CD4-positive, alpha-beta T cell treated with Interleukin-6 at 100 ng/mL for 8 hours (primary cell): ENCODE measurements around the gene RBM20.

Experiments used
- DNase-seq: peaks from one replicate; pipeline ENCODE4 v3.0.0-alpha.2; 2020; ENCODE audit warnings: mixed read lengths, low spot score

RBM20 gene

GRCh38 chr10:110811791-110812581 lies 167.8 kb downstream of the RBM20 start:
- DNase-seq: no peak

- no peak for DNase-seq
Observed at GRCh38 chr10:110812583-110812982, 168.4 kb downstream of the RBM20 start.

GRCh38 chr10:110813743-110814472 lies 169.8 kb downstream of the RBM20 start:
- DNase-seq: no peak

GRCh38 chr10:110815354-110816004 lies 171.3 kb downstream of the RBM20 start:
- DNase-seq: no peak

GRCh38 chr10:110817614-110818013 lies 173.5 kb downstream of the RBM20 start:
- DNase-seq: peak; percentile 34

- DNase-seq: no peak
Observed at GRCh38 chr10:110818311-110819256, 174.4 kb downstream of the RBM20 start.

GRCh38 chr10:110820321-110820814 lies 176.2 kb downstream of the RBM20 start:
- DNase-seq: no peak

- DNase-seq: no peak
Observed at GRCh38 chr10:110821508-110821907, 177.4 kb downstream of the RBM20 start.

- no peak for DNase-seq
Observed at GRCh38 chr10:110822035-110822711, 178.0 kb downstream of the RBM20 start.

GRCh38 chr10:110822712-110823311 lies 178.7 kb downstream of the RBM20 start:
- DNase-seq: no peak

GRCh38 chr10:110824152-110824441 lies 180.0 kb downstream of the RBM20 start:
- DNase-seq: no peak

- no peak for DNase-seq
Observed at GRCh38 chr10:110824660-110825059, 180.5 kb downstream of the RBM20 start.

GRCh38 chr10:110825508-110825907 lies 181.4 kb downstream of the RBM20 start:
- DNase-seq: no peak

GRCh38 chr10:110827410-110827809 lies 183.3 kb downstream of the RBM20 start:
- no peak for DNase-seq

GRCh38 chr10:110827875-110828274 lies 183.7 kb downstream of the RBM20 start:
- no peak for DNase-seq

GRCh38 chr10:110828525-110828924 lies 184.4 kb downstream of the RBM20 start:
- no peak for DNase-seq

GRCh38 chr10:110829721-110830410 lies 185.7 kb downstream of the RBM20 start:
- DNase-seq: no peak

- DNase-seq: no peak
Observed at GRCh38 chr10:110833234-110833940, 189.3 kb downstream of the RBM20 start.

- DNase-seq: no peak
Observed at GRCh38 chr10:110833941-110834628, 189.9 kb downstream of the RBM20 start.
